Epidermal melanocyte (primary cell): Measurements from ENCODE around the gene UMAD1.
"Not testable (repeated sequence)": the region's sequence is repeated elsewhere in the genome, so short reads cannot be mapped to it uniquely, and the experiment has no call there.

Source experiments
- DNase-seq: peaks from one replicate; pipeline ENCODE4 v3.0.0; 2011; ENCODE audit warnings: low spot score; ENCODE audit not compliant: insufficient read length

Gene UMAD1

GRCh38 chr7:7652798-7653540 is 12.4 kb downstream of the UMAD1 start:
- no peak for DNase-seq

- DNase-seq: no peak
Measured at GRCh38 chr7:7653593-7654187, 13.1 kb downstream of the UMAD1 start.

- no peak for DNase-seq
Measured at GRCh38 chr7:7654964-7655715, 14.6 kb downstream of the UMAD1 start.

- DNase-seq: not testable (repeated sequence)
Measured at GRCh38 chr7:7656459-7656858, 15.9 kb downstream of the UMAD1 start.

- DNase-seq: no peak
Measured at GRCh38 chr7:7662527-7662926, 22.0 kb downstream of the UMAD1 start.

GRCh38 chr7:7664291-7664690 is 23.7 kb downstream of the UMAD1 start:
- DNase-seq: no peak

- DNase-seq: no peak
Measured at GRCh38 chr7:7665031-7665430, 24.5 kb downstream of the UMAD1 start.

GRCh38 chr7:7667187-7667586 is 26.6 kb downstream of the UMAD1 start:
- no peak for DNase-seq

- no peak for DNase-seq
Measured at GRCh38 chr7:7668706-7669105, 28.2 kb downstream of the UMAD1 start.

- no peak for DNase-seq
Measured at GRCh38 chr7:7670490-7670889, 29.9 kb downstream of the UMAD1 start.

- DNase-seq: no peak
Measured at GRCh38 chr7:7671361-7671760, 30.8 kb downstream of the UMAD1 start.

GRCh38 chr7:7672545-7673239 is 32.1 kb downstream of the UMAD1 start:
- DNase-seq: no peak

- DNase-seq: no peak
Measured at GRCh38 chr7:7673240-7673550, 32.6 kb downstream of the UMAD1 start.

- no peak for DNase-seq
Measured at GRCh38 chr7:7675686-7676085, 35.1 kb downstream of the UMAD1 start.

GRCh38 chr7:7679640-7680039 is 39.1 kb downstream of the UMAD1 start:
- not testable (repeated sequence) for DNase-seq

- no peak for DNase-seq
Measured at GRCh38 chr7:7681191-7681935, 40.8 kb downstream of the UMAD1 start.

- no peak for DNase-seq
Measured at GRCh38 chr7:7681936-7682329, 41.4 kb downstream of the UMAD1 start.

GRCh38 chr7:7682861-7683260 is 42.3 kb downstream of the UMAD1 start:
- no peak for DNase-seq

- no peak for DNase-seq
Measured at GRCh38 chr7:7686811-7687508, 46.4 kb downstream of the UMAD1 start.

GRCh38 chr7:7687800-7688199 is 47.2 kb downstream of the UMAD1 start:
- DNase-seq: no peak

- DNase-seq: no peak
Measured at GRCh38 chr7:7688310-7688709, 47.8 kb downstream of the UMAD1 start.
